ENCODE results near the gene MCF2. TPM values are rescaled to one million over a fixed set of nuclear protein-coding genes. Genes with fewer than 3 reads are reported as not detected.

Gene MCF2
- total RNA-seq, 1 experiment from 2014 or later = 0.15 TPM

GRCh38 chrX:139538907-139539790, 168.8 kb downstream of the MCF2 start (continued):
- TF ChIP-seq ATF3 (IDR thresholded peaks at IDR 0.05) (no peak), ELF1 (IDR thresholded peaks at IDR 0.05; ENCODE audit: borderline replicate concordance, low read depth) (no peak), RAD21 (IDR thresholded peaks at IDR 0.05; ENCODE audit: low read depth) (no peak)
- TF ChIP-seq, protein P1, sequence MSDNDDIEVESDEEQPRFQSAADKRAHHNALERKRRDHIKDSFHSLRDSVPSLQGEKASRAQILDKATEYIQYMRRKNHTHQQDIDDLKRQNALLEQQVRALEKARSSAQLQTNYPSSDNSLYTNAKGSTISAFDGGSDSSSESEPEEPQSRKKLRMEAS (IDR thresholded peaks at IDR 0.05) = no peak

DNA sequence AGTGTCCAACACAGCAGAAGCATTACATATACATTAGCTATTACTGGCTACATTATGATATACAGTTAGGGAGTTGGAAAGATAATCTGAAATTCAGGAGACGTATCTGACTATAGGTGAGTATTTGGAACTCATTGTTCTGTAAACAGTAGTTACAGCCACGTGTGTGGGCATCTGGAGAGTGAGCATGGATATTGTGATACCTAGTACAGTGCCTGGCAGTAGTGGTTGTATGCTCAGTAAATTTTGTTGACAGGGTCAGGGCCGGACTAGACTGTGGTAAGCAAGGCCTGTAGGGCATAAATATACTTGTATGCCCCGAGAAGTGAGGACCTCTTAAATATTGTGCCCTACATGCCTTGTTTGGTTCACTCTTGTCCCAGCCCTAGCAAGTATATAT, 174.5 kb downstream of the MCF2 start:
- no TSS peak for BruUV-seq (replicated peaks)
- POLR2A ChIA-PET = no interaction called here

More for the DNA sequence above, 174.5 kb downstream of the MCF2 start:
- H3K9ac ChIP-seq (ENCODE audit: low read length) = no peak overlapping the region
- H3K9me3 ChIP-seq (ENCODE audit: control insufficient read depth in 1 of 2, insufficient read depth in 1 of 2, low read depth in 1 of 2, low read length in 2 of 2) = no peaks in the 10 kb centered on the region
- no peaks in the 10 kb centered on the region for H3K36me3 ChIP-seq (ENCODE audit: control insufficient read depth in 1 of 2, insufficient read depth in 2 of 2, low read length in 2 of 2)
- no peaks in the 10 kb centered on the region for H3K27me3 ChIP-seq (ENCODE audit: insufficient read depth, low read length)
- no peak overlapping the region for H3K4me2 ChIP-seq (ENCODE audit: low read length)
- ChIA-PET CTCF (no interaction called here), RAD21 (ENCODE audit: low non-redundant PET in 1 of 2, low total read pairs in 2 of 2, uncharacterized antibody in 2 of 2, unreplicated experiment in 2 of 2) (no interaction called here)
- intact Hi-C loops (cut with micrococcal nuclease) = no loop called here
- no peak for DNase-seq (ENCODE audit: low read depth, low spot score)
- no peak overlapping the region for H2AFZ ChIP-seq (ENCODE audit: low read depth, low read length, poor library complexity, severe bottlenecking)
- no peaks in the 10 kb centered on the region for H4K20me1 ChIP-seq (ENCODE audit: insufficient read depth)
- H3K4me1 ChIP-seq (ENCODE audit: control insufficient read depth in 1 of 2, insufficient read depth in 2 of 2, low read length in 2 of 2) = no peaks in the 10 kb centered on the region
- TF ChIP-seq, protein P2, sequence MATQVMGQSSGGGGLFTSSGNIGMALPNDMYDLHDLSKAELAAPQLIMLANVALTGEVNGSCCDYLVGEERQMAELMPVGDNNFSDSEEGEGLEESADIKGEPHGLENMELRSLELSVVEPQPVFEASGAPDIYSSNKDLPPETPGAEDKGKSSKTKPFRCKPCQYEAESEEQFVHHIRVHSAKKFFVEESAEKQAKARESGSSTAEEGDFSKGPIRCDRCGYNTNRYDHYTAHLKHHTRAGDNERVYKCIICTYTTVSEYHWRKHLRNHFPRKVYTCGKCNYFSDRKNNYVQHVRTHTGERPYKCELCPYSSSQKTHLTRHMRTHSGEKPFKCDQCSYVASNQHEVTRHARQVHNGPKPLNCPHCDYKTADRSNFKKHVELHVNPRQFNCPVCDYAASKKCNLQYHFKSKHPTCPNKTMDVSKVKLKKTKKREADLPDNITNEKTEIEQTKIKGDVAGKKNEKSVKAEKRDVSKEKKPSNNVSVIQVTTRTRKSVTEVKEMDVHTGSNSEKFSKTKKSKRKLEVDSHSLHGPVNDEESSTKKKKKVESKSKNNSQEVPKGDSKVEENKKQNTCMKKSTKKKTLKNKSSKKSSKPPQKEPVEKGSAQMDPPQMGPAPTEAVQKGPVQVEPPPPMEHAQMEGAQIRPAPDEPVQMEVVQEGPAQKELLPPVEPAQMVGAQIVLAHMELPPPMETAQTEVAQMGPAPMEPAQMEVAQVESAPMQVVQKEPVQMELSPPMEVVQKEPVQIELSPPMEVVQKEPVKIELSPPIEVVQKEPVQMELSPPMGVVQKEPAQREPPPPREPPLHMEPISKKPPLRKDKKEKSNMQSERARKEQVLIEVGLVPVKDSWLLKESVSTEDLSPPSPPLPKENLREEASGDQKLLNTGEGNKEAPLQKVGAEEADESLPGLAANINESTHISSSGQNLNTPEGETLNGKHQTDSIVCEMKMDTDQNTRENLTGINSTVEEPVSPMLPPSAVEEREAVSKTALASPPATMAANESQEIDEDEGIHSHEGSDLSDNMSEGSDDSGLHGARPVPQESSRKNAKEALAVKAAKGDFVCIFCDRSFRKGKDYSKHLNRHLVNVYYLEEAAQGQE (IDR thresholded peaks at IDR 0.05; ENCODE audit: low read depth) = no peak
- TF ChIP-seq EZH2 (IDR thresholded peaks at IDR 0.05) (no peak), EZH2phosphoT487 (IDR thresholded peaks at IDR 0.05; ENCODE audit: borderline replicate concordance) (no peak), FOSL1 (IDR thresholded peaks at IDR 0.05; ENCODE audit: low read depth) (no peak), CTCF (IDR thresholded peaks at IDR 0.05 in 2 of 3, conservative IDR thresholded peaks at IDR 0.05 in 1 of 3; ENCODE audit: borderline replicate concordance in 1 of 3, insufficient read depth in 1 of 3, low read depth in 2 of 3, low read length in 2 of 3) (no peak), CEBPB (IDR thresholded peaks at IDR 0.05; ENCODE audit: low read depth) (no peak), SRF (IDR thresholded peaks at IDR 0.05; ENCODE audit: low read depth) (no peak), EGR1 (IDR thresholded peaks at IDR 0.05; ENCODE audit: low read depth) (no peak), POLR2A (IDR thresholded peaks at IDR 0.05; ENCODE audit: borderline replicate concordance, extremely low read depth, insufficient read depth, insufficient read length) (no peak), RAD21 (IDR thresholded peaks at IDR 0.05; ENCODE audit: low read depth) (no peak)
- TF ChIP-seq, protein P3, sequence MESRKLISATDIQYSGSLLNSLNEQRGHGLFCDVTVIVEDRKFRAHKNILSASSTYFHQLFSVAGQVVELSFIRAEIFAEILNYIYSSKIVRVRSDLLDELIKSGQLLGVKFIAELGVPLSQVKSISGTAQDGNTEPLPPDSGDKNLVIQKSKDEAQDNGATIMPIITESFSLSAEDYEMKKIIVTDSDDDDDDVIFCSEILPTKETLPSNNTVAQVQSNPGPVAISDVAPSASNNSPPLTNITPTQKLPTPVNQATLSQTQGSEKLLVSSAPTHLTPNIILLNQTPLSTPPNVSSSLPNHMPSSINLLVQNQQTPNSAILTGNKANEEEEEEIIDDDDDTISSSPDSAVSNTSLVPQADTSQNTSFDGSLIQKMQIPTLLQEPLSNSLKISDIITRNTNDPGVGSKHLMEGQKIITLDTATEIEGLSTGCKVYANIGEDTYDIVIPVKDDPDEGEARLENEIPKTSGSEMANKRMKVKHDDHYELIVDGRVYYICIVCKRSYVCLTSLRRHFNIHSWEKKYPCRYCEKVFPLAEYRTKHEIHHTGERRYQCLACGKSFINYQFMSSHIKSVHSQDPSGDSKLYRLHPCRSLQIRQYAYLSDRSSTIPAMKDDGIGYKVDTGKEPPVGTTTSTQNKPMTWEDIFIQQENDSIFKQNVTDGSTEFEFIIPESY (IDR thresholded peaks at IDR 0.05; ENCODE audit: extremely low read depth, insufficient replicate concordance, low read length) = no peak
- TF ChIP-seq, protein P1 (IDR thresholded peaks at IDR 0.05) = no peak
- H3K27ac ChIP-seq (ENCODE audit: low read depth, low read length) = no peak overlapping the region
- no peak overlapping the region for H3K4me3 ChIP-seq (replicated peaks in 1 of 2; ENCODE audit: low read depth in 1 of 2, low read length in 2 of 2)
- no peaks in the 10 kb centered on the region for H3K79me2 ChIP-seq (ENCODE audit: insufficient read depth, low read length)
- no peak for ATAC-seq
- H3K9me2 ChIP-seq (ENCODE audit: insufficient read depth) = no peaks in the 10 kb centered on the region

Measured in HCT116 (cell line).